NB4 (cell line): ENCODE data around the gene RASL11A.
"Not testable (repeated sequence)": the region's sequence is repeated elsewhere in the genome, so short reads cannot be mapped to it uniquely, and the experiment has no call there.

ENCODE experiments used
- DNase-seq: peaks from one replicate; pipeline ENCODE4 v3.0.0; 2010; ENCODE audit warnings: low read depth
- H3K4me3 ChIP-seq: one replicate; pipeline ENCODE4 v1.5.1; 2011; ENCODE audit warnings: mild to moderate bottlenecking, low read depth, low read length, moderate library complexity
- CTCF ChIP-seq: IDR thresholded peaks from one replicate; pipeline ENCODE4 v1.5.1; 2012; ENCODE audit warnings: low read depth, low read length
- MAX ChIP-seq: IDR thresholded peaks from 2 replicates; pipeline ENCODE4 v1.6.1; 2011; ENCODE audit warnings: low read depth, low read length
- MYC ChIP-seq: IDR thresholded peaks from 2 replicates; pipeline ENCODE4 v1.6.1; 2011; ENCODE audit warnings: low read depth, low read length
- POLR2A ChIP-seq: IDR thresholded peaks from 2 replicates; pipeline ENCODE4 v1.6.1; 2011; ENCODE audit warnings: mild to moderate bottlenecking; ENCODE audit not compliant: insufficient read length; ENCODE audit errors: extremely low read depth

Gene RASL11A

GRCh38 chr13:27295096-27295495 lies 24.5 kb downstream of the RASL11A start:
- no peak overlapping the region for H3K4me3 ChIP-seq
- DNase-seq, result no peak
- TF ChIP-seq MYC (no peak), MAX (no peak), POLR2A (no peak), CTCF (no peak)

- H3K4me3 ChIP-seq, result no peak overlapping the region
- TF ChIP-seq MAX (no peak), CTCF (no peak), MYC (no peak), POLR2A (no peak)
- no peak for DNase-seq
Observed at GRCh38 chr13:27295660-27296059, 25.0 kb downstream of the RASL11A start.

GRCh38 chr13:27296496-27296895 lies 25.9 kb downstream of the RASL11A start:
- no peak for DNase-seq
- TF ChIP-seq MAX (no peak), MYC (no peak), POLR2A (no peak)
- H3K4me3 ChIP-seq, result no peak overlapping the region

- DNase-seq, result no peak
- no peak overlapping the region for H3K4me3 ChIP-seq
- TF ChIP-seq POLR2A (no peak), MYC (no peak), CTCF (no peak), MAX (no peak)
Observed at GRCh38 chr13:27298849-27299248, 28.2 kb downstream of the RASL11A start.

- not testable (repeated sequence) for DNase-seq, H3K4me3 ChIP-seq
Observed at GRCh38 chr13:27300406-27300805, 29.8 kb downstream of the RASL11A start.

- no peak overlapping the region for H3K4me3 ChIP-seq
- DNase-seq, result no peak
- TF ChIP-seq MYC (no peak), CTCF (no peak), MAX (no peak), POLR2A (no peak)
Observed at GRCh38 chr13:27300941-27301586, 30.4 kb downstream of the RASL11A start.
